DMS79 (cell line): Measurements from ENCODE around the gene COPS7B.
"Not testable (repeated sequence)": the region's sequence is repeated elsewhere in the genome, so short reads cannot be mapped to it uniquely, and the experiment has no call there.

ENCODE experiments used
- DNase-seq: peaks from one replicate; lab custom pipeline; 2025; lab: John Stamatoyannopoulos, UW

Gene COPS7B

DNA sequence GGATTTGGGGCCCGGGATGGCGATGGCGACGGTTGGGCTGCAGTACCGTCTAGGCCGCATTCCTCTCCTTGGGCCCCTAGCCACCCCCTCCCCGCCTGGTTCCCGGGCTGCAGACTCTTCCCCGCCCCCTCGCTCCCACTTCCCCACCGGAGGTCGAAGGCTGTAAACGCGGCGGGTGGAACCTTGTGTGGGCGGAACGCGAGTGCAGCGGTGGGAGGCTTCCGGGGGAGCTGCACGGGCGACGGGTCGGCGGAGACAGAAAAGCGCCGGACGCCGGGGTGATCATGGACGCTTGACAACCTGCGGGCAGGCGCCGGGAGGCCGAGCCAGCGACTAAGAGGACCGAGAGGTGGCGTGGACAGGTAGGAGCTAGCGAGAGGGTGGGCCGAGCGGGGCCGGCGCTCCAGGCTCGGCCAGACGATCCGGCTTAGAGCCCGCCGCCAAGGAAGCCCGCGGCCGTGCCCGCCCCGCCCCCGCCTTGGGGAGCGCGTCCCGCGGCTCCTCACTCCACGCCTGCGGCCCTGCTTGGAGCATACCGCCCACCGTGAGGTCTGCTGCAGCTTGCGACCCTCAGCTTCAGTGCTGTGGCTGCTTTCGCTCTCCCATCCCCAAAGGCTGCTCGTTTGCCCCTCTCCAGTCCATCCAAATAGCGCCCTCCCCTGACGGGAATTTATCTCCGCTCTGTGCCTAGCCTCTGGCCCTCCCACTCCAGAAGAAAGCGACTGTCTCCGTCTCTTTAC lies at the start of gene COPS7B:
Gene COPS7B (plus strand): TSS at position 269 of the 740 bp plus-strand sequence. CDS start 2,126 bp downstream, outside the sequence.
- peak; percentile 67 for DNase-seq

DNA sequence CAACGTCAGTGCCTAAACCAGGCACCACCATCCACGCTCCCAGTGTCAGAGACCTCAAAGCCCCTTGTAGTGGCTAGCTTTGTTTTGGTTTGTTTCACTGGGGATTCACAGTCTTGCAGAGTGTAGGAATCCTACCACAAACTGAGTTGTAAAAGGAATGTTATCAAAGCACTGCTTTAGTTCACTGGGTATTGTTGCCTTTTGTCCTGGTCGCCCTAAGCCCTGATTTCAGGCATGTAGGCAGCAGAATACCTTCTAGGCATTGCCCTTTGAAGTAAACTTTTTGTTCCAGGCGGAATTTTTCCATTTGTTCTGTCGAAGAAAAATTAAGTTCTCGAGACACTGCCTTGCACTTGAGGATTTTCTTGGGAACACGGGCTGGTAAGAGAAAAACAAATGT lies 48.5 kb upstream of the COPS7B start:
- DNase-seq, result no peak

DNA sequence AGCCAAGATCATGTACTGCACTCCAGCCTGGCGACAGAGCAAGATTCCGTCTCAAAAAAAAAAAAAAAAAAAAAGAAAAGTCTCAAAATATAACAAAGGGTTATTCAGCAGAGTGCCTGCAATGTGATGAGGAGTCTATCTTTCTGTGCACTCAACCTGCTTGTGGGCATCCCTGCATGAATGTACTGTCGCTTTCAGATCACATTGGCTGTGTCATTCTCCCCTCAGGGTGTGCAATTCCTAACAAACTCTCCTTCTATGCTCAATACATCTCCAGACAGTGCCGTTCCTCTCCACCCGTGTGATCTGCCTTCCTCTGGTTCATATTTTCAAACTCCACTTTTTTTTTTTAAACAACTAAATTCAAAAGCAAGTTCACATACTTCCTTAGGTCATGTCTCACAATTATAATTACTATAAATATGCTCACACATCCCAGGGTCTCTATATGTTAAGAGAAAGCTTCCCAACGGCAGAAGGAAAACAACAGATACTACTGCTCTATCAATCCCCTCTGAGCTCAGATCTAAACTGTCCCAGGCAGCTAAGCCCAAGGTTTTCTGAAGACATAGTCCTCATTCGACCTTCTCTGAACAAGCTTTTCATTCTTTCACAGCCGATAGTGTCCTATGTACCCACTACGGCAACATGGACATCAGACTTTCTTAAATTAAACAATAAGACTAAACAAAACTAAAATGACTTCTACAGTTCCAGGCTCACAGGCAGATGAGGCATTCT lies 42.7 kb upstream of the COPS7B start:
- DNase-seq, result no peak

- DNase-seq, result no peak
Measured at GRCh38 chr2:231745303-231746038, 40.8 kb upstream of the COPS7B start.

DNA sequence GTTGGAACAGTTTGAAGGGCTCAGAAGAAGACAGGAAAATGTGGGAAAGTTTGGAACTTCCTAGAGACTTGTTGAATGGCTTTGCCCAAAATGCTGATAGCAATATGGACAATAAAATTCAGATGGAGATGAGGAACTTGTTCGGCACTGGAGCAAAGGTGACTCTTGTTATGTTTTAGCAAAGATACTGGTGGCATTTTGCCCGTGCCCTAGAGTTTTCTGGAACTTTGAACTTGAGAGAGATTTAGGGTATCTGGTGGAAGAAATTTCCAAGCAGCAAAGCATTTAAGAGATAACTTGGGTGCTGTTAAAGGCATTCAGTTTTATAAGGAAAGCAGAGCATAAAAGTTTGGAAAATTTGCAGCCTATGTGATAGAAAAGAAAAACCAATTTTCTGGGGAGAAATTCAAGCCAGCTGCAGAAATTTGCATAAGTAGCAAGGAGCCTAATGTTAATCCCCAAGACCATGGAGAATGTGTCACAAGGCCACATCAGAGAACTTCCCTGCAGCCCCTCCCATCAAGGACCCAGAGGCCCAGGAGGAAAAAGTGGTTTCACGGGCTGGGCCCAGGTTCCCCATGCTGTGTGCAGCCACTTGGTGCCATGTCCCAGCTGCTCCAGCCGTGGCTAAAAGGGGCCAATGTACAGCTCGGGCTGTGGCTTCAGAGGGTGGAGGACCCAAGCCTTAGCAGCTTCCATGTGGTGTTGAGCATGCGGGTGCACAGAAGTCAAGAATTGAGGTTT lies 37.9 kb upstream of the COPS7B start:
- DNase-seq, result not testable (repeated sequence)

DNA sequence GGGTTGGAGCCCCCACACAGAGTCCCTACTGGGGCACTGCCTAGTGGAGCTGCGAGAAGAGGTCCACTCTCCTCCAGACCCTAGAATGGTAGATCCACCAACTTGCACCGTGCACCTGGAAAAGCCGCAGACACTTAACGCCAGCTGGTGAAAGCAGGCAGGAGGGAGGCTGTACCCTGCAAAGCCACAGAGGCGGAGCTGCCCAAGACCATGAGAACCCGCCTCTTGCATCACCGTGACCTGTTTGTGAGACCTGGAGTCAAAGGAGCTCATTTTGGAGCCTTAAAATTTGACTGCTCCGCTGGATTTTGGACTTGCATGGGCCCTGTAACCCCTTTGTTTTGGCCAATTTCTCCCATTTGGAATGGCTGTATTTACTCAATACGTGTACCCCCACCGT lies 37.2 kb upstream of the COPS7B start:
- not testable (repeated sequence) for DNase-seq

GRCh38 chr2:231751042-231751815 lies 35.0 kb upstream of the COPS7B start:
- DNase-seq, result no peak

- no peak for DNase-seq
Measured at GRCh38 chr2:231752061-231752460, 34.2 kb upstream of the COPS7B start.

DNA sequence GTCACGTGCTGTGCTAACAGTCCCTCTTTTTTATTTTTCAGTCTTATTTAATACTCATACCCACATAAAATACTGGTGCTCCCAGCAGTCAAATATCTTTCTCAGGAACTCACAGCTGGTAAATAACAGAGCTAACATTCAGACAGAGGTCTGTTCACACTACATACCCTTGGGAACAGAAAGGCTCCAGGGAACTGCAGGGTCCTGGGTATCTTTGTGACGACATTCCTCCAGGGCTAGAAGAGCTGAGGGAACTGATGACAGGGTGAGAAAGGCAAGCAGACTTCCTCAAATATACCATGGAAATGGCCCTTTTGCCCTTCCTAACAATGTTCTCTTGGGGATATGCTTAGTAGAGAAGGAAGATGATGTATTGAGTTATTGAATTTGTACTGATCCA lies 24.5 kb upstream of the COPS7B start:
- no peak for DNase-seq

DNA sequence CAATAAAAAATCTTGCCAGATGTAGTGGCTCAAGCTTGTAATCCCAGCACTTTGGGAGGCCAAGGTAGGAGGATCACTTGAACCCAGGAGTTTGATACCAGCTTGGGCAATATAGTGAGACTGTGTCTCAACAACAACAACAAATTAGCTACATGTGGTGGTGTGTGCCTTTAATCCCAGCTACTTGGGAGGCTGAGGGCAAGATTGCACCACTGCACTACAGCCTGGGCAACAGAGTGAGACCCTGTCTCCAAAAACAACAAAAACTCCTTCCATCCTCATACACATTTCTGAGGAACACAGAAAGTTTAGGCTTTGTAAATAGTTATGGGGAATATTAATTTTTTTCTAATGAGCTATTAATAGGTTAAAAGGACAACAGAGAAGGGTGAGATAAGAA lies 22.1 kb upstream of the COPS7B start:
- DNase-seq, result no peak

GRCh38 chr2:231764760-231765159 lies 21.5 kb upstream of the COPS7B start:
- no peak for DNase-seq

- no peak for DNase-seq
Measured at GRCh38 chr2:231765496-231765929, 20.7 kb upstream of the COPS7B start.

- DNase-seq, result no peak
Measured at GRCh38 chr2:231769170-231770136, 16.8 kb upstream of the COPS7B start.

GRCh38 chr2:231780123-231780908 lies 5.9 kb upstream of the COPS7B start:
- no peak for DNase-seq

- peak; percentile 93 for DNase-seq
Measured at GRCh38 chr2:231780909-231781797, 5.1 kb upstream of the COPS7B start, which contains the start of gene PDE6D. Gene PDE6D (minus strand): TSS chr2:231781282. CDS start chr2:231781114, 168 bp downstream.

GRCh38 chr2:231781798-231782726 lies 4.2 kb upstream of the COPS7B start:
- no peak for DNase-seq

GRCh38 chr2:231785413-231785812 lies 832 bp upstream of the COPS7B start:
- no peak for DNase-seq
